Forelimb muscle (tissue), 1 donor: ENCODE data around the gene BNIP3. TPM values are rescaled to one million over a fixed set of nuclear protein-coding genes. Genes with fewer than 3 reads are reported as not detected.

Experiments used
- DNase-seq: peaks from one replicate; pipeline ENCODE4 v3.0.0-alpha.2; 2013; ENCODE audit warnings: low read depth
- polyA plus RNA-seq: library from polyadenylated mRNA; unstranded; fragments of 120-200 nt; gene quantifications from one replicate; pipeline ENCODE4 v1.2.1, GENCODE V29; 2013; ENCODE audit not compliant: insufficient read length

The BNIP3 gene
- polyA plus RNA-seq, 1 donor = 39.7 TPM

DNA sequence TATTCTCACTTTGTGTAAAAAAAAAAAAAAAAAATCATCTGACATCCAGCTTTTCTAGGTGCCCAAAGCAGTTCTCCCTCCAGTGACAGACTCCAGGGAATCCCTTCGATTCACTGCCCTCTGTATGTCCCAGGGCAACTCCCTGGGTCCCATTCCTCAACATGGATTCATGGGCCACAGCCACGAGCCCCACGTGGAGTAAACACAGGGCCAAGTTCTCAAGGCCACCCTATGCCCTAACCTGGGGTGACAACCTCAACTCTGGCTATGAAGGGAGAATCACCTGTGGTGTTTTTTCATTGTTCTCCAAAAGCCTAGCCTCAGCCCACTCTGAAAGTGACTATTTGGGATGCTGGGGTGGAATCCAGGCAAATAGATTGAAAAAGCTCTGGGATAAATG lies 3.4 kb downstream of the BNIP3 start:
- no peak for DNase-seq

DNA sequence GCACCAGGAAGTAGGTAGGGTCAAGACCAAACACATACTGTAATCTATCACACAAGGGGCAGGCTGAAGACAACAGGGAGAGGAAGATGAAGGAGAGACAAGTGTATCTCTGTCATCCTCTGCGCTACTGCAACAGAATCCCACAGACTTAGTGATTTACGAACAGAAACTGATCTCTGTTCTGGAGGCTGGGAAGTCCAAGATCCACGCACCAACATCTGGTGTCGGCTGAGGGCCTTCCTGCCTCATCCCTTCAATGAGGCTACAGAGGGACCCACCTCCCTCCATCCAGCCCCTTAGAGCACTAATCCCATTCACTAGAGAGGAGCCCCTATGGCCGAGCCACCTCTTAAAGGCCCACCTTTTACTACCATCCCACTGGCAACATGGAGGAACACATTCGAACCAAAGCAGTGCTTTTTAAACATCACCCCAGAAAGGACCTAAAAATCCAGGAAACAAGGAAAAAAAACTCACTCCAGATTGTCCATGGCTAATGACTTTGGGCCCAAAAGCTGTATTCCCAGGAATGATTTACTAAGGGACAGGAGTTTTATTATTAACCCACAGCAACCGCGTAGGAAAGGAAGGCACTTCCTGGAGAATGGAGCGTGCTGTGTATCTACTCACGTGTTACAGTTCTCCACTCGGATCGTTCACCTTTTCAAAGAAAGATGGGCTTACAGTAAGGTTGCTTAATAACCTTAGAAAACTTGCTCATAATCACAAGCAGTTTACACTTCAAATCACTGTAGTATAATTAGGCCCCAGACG lies 4.2 kb downstream of the BNIP3 start:
- no peak for DNase-seq

DNA sequence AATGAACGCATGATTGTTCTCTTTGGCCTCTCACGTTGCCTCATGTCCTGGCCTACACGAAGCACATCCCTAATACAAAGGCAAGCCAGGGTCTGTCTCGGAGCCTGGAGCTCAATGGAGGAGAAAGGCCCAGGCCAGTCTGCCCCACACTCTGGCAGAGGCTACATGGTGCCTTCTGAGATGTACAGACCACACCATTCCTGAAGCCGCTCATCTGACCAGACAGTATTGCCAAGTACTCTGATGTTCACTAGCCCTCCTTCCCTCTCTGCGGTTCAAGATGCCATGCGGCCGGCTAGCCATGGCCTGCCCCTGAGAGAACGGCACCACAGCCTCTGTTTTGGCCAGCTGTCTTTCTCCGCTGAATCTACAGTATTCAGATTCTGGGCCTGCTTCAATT lies 5.9 kb downstream of the BNIP3 start:
- no peak for DNase-seq

DNA sequence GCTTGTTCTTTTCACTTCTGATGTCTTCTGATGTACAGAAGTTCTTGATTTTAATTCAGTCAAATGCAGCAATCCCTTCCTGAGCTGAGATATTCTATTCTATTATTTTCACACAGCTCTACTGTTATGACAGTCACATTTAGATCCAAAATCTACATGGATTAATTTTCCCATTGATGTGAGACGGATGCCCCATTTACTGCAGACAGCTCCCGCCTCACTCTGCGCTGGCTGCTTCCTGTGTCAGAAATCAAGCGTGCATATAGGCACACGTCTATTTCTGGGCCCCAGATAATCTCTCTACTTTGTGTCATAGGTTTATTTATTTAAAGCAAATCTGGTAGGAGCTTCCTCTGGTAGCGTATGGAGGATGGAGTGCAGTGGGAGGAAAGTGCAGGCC lies 6.7 kb downstream of the BNIP3 start:
- no peak for DNase-seq

DNA sequence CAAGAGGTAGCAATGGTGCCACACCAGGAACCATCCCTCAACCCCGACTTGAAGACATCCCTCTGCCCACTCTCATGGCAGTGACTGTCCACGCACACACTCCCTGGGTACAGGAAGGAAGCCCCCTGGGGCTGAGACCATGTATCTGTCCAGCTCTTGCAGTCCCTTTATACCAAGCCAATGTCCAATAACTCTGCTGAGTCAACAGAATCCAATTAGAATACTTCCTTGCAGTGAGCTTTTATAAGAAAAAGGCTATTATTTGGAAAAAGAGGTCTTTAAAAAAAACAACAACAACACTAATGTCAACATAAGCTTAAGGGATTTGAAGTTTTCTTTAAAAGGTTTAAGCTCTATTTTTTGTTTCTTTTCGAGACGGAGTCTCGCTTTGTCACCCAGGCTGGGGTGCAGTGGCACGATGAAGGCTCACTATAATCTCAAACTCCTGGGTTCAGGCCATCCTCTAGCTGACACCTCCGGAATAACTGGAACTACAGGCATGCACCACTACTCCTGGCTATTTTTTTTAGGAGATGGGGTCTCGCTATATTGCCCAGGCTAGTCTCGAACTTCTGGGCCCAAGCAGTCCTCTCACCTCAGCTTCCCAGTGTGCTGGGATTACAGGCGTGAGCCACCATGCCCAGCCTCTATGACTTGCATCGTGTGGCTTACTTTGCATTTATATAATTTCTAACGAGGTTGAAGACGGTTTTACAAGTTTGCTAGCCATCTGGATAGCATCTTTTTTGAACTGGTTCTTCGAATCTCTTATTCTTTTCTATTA lies 7.5 kb downstream of the BNIP3 start:
- DNase-seq = no peak

DNA sequence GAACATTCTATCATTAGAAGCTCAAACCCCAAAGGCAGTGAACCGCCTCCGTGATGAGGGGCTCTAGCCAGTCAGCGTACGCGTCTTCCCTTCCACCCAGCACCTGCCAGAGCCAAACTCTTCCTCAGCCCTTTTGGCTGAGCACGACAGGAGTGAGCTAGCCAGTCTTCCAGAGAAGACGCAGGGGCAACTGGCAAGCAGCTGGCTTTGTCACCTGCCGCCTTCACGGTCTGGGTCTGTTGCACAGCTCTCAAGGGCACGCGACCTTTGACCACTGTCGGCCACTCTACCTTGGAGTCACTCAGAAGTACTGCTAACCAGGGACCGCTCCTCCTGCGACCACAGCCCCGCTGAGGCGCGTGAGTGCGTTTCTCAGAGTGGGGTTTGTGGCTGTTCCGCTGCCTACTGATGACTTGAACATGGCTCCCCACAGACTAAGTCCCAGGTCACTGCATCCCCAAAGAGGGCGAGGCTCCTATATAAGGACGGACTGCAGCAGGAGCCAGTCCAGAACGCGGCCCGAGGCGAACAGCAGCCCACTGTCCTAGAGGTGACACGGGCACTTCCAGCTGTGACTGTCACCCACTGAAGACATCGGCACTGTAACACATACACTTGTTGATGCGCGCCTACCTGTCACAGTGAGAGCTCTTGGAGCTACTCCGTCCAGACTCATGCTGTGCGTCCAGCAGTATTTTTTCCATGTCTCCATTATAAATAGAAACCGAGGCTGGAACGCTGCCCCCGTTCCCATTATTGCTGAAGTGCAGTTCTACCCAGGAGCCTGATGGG lies 8.4 kb downstream of the BNIP3 start:
- DNase-seq = no peak

DNA sequence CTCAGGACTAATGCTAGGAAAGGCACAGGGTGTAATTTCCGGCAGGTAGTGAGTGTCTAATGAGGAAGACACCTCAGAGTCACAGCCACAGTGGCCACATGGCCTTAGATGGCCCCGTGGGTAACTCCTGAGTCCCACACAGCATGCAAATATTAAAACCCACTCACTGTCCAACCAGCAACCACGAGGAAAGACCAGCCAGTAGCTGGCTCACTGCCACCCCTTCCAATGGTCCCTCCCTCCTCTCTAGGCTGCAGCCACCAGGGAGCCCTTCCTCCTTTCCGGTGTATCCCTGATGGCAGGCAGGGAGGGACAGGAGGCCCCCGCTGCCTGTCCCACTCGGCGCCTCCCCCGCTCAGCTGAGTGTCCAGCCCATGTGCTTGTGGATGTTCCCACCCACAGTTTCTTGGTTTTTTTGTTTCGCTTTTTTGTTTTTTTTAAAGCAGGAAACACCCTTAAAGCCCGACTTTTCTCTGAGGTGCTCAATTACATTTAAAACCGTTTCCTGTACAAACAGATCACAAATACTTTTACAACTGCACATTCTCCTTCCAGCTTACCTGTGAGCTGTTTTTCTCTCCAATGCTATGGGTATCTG lies 9.2 kb downstream of the BNIP3 start:
- DNase-seq = peak; percentile 16

DNA sequence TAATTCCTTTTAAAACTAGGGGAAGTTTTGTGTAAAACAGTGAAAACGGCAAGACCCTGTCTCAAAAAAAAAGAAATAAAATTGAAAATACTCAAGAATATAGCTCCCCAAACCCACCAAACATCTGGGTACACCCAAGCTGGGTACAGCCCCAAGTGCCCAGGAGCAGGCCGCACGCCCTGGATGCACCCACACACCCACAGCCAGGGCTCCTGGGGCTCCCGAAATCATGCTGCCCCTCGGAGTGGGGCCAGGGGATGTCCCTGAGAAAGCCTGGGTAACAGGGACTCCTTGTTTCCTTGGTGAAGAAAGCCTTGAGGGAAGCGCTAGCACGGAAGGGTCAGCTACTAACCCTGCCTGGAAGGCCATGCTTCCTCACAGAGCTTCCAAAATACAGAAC lies 10.1 kb downstream of the BNIP3 start:
- no peak for DNase-seq

DNA sequence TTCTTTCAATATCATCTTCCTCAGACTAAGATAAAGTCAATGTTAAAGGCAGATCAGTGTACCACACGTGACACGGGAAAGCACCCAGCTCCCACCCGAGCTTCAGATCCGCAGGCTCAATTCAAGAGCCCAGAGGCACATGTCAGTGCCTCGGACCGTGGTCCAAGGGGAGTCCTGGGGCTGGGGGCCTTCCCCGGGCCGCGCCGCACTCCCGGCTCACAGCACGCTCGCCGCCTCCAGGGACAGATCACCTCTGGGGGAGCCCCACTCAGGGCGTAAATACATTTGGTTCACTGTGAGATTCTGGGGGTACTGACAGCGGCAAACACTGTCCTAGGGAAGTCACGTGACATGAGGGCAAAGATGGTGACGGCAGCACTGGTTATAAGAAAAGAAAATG lies 10.8 kb downstream of the BNIP3 start:
- no peak for DNase-seq

DNA sequence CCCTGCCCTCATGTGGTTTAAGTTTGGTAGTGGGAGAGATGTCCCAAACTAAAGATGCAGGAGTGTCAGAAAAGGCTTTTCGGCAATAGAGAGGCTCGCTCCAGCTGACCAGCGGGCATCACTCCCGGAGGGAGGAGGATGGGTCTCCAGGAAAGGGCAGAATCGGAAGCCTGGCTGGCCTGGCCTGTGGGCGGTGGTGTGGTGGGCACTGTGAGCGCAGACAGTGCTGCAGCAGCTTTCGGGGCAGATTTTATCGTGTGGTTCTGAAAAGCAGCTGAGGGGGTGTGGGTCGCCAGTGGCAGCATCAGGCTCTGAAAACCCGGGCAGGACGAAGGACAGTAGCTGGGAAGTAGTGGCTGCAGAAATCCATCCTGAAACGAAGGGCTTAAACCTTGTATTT lies 12.8 kb downstream of the BNIP3 start:
- no peak for DNase-seq

DNA sequence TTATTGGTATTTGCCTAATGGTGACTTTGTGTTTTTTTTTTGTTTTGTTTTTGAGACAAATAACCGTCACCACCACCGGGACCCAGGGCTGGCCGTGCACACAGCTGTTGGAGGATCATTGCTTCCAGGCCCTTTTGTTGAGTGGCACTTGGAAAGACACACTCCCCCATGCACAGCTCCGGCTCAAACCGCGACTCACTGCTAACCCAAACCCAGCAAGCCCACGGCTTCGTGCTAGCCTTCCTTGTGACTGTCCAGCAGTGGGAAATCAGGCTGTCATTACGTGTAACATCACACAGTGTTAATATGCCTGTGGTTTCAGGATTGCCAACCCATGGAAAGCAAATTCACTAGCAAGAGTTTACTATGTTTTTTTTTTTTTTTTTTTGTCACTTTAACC lies 17.4 kb downstream of the BNIP3 start:
- DNase-seq = no peak

DNA sequence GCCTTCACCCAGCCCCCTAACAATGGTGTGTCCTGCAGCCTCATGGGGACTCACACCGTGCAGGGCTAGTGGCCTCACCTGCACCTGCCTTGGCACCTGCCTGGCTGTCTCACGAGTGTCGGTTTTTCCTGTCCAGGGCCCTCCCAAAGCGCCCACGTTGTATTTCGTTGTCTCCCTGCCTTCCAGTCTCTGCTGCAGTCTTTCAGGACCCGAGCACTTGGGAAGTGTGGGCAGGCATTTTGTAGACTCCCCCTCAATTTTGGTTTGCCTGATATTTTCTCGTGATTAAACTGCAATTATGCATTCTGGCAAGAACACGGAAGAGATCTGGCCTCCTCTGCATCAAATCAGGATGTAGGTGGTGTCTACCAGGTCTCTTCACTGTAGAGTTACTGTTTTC lies 17.9 kb downstream of the BNIP3 start:
- DNase-seq = no peak

DNA sequence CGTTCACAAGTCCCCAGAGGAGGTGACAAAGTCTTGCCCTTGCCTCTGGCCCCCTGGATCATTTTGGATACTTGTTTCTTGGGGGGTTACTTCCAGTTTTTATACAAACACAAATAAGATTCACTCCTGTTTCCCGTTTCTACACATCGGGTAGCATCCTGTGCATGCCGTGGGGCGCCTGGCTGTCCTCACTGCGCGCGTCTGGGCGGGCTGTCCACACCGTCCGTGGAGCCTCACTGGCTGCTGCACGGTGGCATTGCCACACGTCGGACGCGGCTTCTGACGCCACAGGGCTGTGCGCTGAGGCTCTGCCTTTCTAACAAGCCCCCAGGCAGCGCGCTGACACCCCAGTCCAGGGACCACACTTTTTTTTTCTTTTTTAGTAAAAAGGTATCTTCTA lies 18.4 kb downstream of the BNIP3 start:
- DNase-seq = no peak

DNA sequence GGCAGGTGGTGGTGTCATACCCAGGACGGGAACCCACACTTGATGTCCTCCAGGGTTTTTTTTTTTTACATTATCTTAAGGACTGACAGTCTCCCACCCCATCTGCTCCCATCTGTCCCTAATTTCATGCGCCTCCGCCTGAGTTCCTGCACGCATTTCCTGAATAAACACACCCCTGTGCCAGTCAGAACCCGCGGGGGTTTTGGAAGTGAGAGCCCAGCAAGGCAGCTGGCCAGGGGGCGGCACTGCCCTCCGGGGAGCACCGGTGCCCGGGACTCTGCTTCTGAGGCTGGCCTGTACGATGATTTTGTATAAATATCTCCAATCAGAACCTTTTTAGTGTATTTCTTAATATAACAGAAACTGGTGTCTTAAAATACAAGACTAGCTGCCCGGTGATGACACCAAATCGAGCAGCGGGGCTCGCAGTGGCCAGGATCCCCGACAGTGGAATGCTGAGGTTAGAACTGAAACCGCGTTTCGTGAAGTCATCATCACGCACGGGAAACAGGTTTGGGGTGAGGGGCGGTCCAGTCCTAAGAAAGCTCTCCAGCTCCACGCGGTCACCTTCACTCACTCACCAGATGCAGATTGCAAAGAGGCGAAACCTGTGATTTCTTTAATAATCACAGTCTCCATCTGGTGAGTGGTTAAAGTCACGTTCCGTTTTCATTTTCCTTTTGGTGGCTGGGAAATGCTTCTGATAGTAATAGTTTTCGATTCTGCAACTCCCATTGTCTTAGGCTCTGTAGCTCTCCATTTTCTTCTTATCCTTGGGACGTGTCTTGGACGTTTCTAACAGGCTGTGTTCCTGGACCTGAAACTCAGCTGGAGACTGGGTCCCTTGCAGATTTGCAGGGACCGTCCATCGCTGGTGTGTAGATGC lies 19.7 kb downstream of the BNIP3 start:
- DNase-seq = no peak

DNA sequence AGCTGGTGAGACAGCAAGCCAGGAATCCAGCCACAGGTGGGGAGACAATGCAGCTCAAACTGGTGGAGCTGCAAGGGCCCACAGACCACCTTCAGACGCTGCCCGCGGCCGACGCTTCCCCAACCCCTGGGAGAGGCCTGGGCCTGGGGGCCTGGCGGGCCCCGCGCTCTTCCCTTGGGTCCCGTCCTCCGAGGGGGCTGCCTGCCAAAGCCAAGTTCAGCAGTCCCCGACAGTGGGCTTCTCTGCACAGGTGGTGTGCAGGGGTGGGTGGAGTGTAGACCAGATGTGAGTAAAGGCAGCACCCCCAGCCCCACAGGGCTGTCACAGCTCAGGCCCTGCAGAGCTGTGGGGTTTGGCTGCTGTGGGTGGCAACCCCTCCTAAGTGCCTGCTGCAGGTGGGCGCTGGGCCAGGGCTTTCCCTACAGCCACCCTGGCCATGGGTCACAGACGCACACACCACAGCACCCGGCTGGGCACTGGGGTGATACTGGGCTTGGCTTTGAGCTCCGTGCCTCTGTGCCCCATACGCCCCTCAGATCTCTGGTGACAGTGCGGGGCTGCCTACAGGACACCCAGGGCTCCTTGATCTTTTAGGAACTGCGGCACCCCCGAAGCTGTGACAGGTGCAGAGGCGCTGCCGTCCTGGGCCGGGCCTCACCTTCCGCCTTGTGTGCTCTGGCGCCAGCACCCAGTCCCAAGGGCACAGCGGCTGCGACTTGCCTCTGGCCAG lies 20.5 kb downstream of the BNIP3 start:
- no peak for DNase-seq

DNA sequence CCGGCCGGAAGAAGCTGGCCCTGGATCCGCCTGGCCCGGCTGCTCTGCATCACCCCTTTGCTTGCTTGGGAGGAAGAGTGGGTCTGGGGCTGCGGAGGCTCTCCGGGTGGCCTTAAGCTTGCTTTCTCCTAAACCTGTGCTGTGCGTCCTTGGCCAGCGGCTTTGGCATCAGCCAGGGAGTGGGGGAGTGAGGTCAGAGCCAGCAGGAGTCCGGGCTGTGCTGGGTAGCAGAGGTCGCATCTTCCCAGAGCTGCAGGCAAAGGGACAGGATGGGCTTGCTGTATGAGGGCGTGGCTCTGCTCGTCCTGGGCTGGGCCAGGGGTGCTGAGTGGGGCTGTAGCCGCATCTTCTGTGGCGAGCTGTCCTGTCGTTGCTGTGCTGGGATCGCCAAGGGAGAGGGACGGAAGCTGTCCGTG lies 21.1 kb downstream of the BNIP3 start:
- no peak for DNase-seq

DNA sequence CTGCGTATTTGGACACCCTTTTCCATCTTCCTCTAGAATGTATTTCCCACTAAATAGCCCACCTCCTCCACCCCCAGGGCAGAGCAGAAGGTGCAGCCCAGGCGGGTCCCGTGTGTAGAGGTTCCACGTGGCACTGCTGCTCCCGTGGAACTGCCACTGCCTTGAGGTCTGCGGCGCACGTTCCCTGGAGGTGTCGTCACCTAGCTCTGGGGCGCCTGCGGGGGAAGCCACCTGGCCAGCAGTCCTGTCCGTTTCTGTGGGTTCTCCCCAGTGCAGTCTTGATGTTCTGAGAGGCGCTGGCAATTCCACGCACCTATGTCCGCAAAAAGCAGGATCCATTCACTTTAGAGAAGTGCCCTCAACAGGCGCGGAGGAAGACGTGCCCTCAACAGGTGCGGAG lies 21.9 kb downstream of the BNIP3 start:
- DNase-seq = no peak

DNA sequence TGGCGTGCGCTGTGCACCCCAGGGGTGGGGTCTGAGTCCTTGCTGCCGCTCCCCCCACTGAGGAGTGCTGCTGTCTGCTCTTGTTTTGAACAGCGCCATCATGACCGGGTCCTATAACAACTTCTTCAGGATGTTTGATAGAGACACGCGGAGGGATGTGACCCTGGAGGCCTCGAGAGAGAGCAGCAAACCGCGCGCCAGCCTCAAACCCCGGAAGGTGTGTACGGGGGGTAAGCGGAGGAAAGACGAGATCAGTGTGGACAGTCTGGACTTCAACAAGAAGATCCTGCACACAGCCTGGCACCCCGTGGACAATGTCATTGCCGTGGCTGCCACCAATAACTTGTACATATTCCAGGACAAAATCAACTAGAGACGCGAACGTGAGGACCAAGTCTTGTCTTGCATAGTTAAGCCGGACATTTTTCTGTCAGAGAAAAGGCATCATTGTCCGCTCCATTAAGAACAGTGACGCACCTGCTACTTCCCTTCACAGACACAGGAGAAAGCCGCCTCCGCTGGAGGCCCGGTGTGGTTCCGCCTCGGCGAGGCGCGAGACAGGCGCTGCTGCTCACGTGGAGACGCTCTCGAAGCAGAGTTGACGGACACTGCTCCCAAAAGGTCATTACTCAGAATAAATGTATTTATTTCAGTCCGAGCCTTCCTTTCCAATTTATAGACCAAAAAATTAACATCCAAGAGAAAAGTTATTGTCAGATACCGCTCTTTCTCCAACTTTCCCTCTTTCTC lies 26.0 kb downstream of the BNIP3 start:
- no peak for DNase-seq

DNA sequence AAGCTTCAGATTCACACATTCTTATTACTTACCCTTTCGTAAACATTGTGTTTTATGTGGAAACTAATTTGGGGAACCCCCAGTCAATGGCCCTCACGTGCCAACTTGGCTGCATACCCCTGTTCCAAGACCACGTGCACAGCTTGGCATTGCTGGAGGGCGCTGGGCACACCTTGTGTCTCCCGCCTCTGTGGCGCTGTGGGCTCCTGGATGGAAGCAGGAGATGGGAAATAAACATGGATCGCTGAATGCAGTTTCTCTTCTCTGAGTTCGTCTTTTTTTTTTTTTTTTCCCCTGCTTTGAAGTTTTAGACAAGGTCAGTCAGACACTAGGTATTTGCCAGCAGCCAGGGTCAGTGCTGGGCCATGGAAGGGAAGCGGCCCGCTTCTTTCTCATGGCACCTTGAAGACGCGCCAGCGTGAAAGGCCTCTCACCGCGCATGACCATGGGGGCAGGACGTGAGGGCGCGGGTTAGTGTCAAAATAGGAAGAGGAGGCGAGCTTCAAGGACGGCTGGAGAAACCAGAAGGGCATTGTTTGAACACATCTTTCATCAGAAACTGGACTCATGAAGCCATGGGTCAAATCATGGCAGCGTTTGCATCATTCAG lies 27.3 kb downstream of the BNIP3 start:
- DNase-seq = no peak
